GM12878 (cell line): ENCODE results near the gene COG2. TPM values are rescaled to one million over a fixed set of nuclear protein-coding genes. Genes with fewer than 3 reads are reported as not detected.
A peak's percentile ranks its signal among the peaks of the same experiment; 100 is the strongest.

Experiments
- CEBPB ChIP-seq, 2 experiments: fragments of 150-350 bp in 1 of 2; IDR thresholded peaks; 2 replicates each; pipeline ENCODE4 v1.6.1; 2012 to 2014; ENCODE audit warnings: low read depth in 2 of 2, low read length in 2 of 2, borderline replicate concordance in 1 of 2, inconsistent platforms in 1 of 2
- CHD4 ChIP-seq: fragments of 200-600 bp; sonication (generic); IDR thresholded peaks from 2 replicates; pipeline ENCODE4 v1.6.1; 2016; ENCODE audit warnings: mild to moderate bottlenecking
- CREM ChIP-seq: IDR thresholded peaks from 2 replicates; pipeline ENCODE4 v1.6.1; 2014; ENCODE audit warnings: antibody characterized with exemption, low read depth
- ELK1 ChIP-seq: IDR thresholded peaks from 2 replicates; pipeline ENCODE4 v1.6.1; 2012; ENCODE audit warnings: low read depth, low read length, improper control_type of control experiment
- HDAC6 ChIP-seq: fragments of 200-600 bp; sonication (generic); IDR thresholded peaks from one replicate; pipeline ENCODE4 v1.8.0; 2017; ENCODE audit warnings: antibody characterized with exemption; ENCODE audit not compliant: unreplicated experiment
- KAT2A ChIP-seq: conservative IDR thresholded peaks from 2 replicates; pipeline ENCODE4 v1.6.1; 2011; ENCODE audit warnings: low read depth, low read length; ENCODE audit not compliant: control insufficient read depth
- LARP7 ChIP-seq: fragments of 450-650 bp; IDR thresholded peaks from 2 replicates; pipeline ENCODE4 v1.6.1; 2017; ENCODE audit warnings: mild to moderate bottlenecking
- MTA3 ChIP-seq: IDR thresholded peaks from 2 replicates; pipeline ENCODE4 v1.6.1; 2012; ENCODE audit warnings: low read length, inconsistent platforms, borderline replicate concordance
- NFYB ChIP-seq: IDR thresholded peaks from 2 replicates; pipeline ENCODE4 v1.6.1; 2011; ENCODE audit warnings: low read depth, mild to moderate bottlenecking, low read length, improper control_type of control experiment, moderate library complexity; ENCODE audit not compliant: insufficient read depth
- NKRF ChIP-seq: fragments of 450-650 bp; conservative IDR thresholded peaks from 2 replicates; pipeline ENCODE4 v1.6.1; 2017; ENCODE audit warnings: mild to moderate bottlenecking, moderate library complexity
- PML ChIP-seq: IDR thresholded peaks from 2 replicates; pipeline ENCODE4 v1.6.1; 2012; ENCODE audit warnings: low read length, inconsistent platforms
- POLR2A ChIP-seq: IDR thresholded peaks from 2 replicates; pipeline ENCODE4 v1.6.1; 2011; ENCODE audit warnings: low read depth, mild to moderate bottlenecking, low read length
- RAD21 ChIP-seq: IDR thresholded peaks from 2 replicates; pipeline ENCODE4 v1.6.1; 2011; ENCODE audit warnings: mild to moderate bottlenecking, low read depth, low read length, moderate library complexity; ENCODE audit not compliant: insufficient read depth
- RAD51 ChIP-seq: fragments of 450-650 bp; IDR thresholded peaks from 2 replicates; pipeline ENCODE4 v1.6.1; 2016; ENCODE audit warnings: moderate library complexity, mild to moderate bottlenecking, inconsistent platforms
- SIX5 ChIP-seq: IDR thresholded peaks from 2 replicates; pipeline ENCODE4 v1.6.1; 2011; ENCODE audit warnings: mild to moderate bottlenecking, low read depth, low read length, moderate library complexity; ENCODE audit not compliant: severe bottlenecking
- SMARCA5 ChIP-seq: fragments of 450-650 bp; IDR thresholded peaks from 2 replicates; pipeline ENCODE4 v1.6.1; 2017; ENCODE audit warnings: mild to moderate bottlenecking
- SPI1 ChIP-seq: IDR thresholded peaks from 2 replicates; pipeline ENCODE4 v1.6.1; 2011; ENCODE audit warnings: low read depth, mild to moderate bottlenecking, low read length, moderate library complexity, borderline replicate concordance; ENCODE audit not compliant: insufficient read depth
- SREBF1 ChIP-seq: IDR thresholded peaks from 2 replicates; pipeline ENCODE4 v1.6.1; 2012; ENCODE audit warnings: mild to moderate bottlenecking, low read length
- STAT1 ChIP-seq: fragments of 450-650 bp; conservative IDR thresholded peaks from 2 replicates; pipeline ENCODE4 v1.6.1; 2014; ENCODE audit warnings: antibody characterized with exemption, mild to moderate bottlenecking
- STAT3 ChIP-seq: IDR thresholded peaks from 2 replicates; pipeline ENCODE4 v1.6.1; 2011; ENCODE audit warnings: low read depth, low read length, improper control_type of control experiment
- TCF12 ChIP-seq: IDR thresholded peaks from 2 replicates; pipeline ENCODE4 v1.6.1; 2011; ENCODE audit warnings: low read depth, mild to moderate bottlenecking, low read length
- YY1 ChIP-seq: IDR thresholded peaks from 2 replicates; pipeline ENCODE4 v1.6.1; 2011; ENCODE audit warnings: low read depth, mild to moderate bottlenecking, low read length
- polyA plus RNA-seq, 11 experiments: library from polyadenylated mRNA; depleted of rRNA in 4 of 11; unstranded in 6 of 11; stranded (reverse) in 5 of 11; fragments of >200 nt; fragmentation: Nextera tagmentation in 4 of 11; fragmentation: Illumina TruSeq in 1 of 11; extraction: Ambion mirVana in 4 of 11; extraction: Trizol in 1 of 11; gene quantifications; 1 replicate in 1 of 11; 2 replicates in 10 of 11; pipeline versions ENCODE4 v1.2.1 to v1.2.3, GENCODE V29; 2011 to 2016; ENCODE audit warnings: inconsistent platforms in 2 of 11, missing spikeins in 2 of 11, low read depth in 1 of 11
- total RNA-seq, 4 experiments: library from RNA; depleted of rRNA in 3 of 4; stranded (reverse); fragments of >200 nt in 3 of 4; fragmentation: Illumina TruSeq in 1 of 4; extraction: Trizol in 1 of 4; gene quantifications; 2 replicates each; pipeline versions ENCODE4 v1.2.1 to v1.2.3, GENCODE V29; 2013 to 2021
- TF ChIP-seq, protein P1 (sequence below): fragments of 450-650 bp; IDR thresholded peaks from 2 replicates; pipeline ENCODE4 v1.6.1; 2017; ENCODE audit warnings: mild to moderate bottlenecking
- TF ChIP-seq, protein P2 (sequence below): fragments of 150-350 bp; IDR thresholded peaks from 2 replicates; pipeline ENCODE4 v1.6.1; 2016; ENCODE audit warnings: low read depth, low read length

Gene COG2
- total and polyA plus RNA-seq, 10 of the 15 experiments (the other 5 are each of a cell fraction or from before 2014, with no cell fraction given): 15.0 to 31.5 (median 28.3) TPM

DNA sequence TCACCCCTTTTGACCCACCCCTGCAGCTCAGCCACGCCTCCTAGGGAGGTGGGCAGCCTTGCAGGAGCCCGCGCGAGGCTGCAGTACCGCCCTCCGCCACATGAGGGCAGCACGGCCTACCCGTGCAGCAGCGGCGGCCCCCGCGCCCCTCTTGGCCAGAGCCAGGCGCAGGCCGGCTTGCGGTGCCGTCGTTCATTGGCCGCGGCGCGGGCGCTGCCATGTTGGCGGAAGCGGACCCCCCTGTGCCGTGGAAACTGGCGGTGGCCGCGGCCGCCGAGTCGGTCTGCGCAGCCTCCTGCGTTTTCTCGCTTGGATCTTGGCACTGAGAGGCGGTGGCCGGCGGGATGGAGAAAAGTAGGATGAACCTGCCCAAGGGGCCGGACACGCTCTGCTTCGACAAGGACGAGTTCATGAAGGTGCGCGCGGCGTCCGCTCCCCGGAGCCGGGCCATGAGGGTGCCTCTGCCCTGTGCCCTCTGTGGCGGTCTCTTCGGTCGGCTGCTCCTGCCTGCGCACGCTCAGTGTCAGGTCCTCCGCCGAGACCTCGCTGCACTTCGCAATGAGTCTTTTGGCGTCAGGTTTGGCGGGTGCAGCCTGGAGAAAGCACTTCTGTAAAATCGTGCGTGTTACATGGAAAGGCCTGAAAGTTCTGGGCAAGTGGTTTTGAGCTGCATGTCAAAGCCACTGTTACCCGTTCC is at the start of gene COG2 (continued):
- TF ChIP-seq, protein P1, sequence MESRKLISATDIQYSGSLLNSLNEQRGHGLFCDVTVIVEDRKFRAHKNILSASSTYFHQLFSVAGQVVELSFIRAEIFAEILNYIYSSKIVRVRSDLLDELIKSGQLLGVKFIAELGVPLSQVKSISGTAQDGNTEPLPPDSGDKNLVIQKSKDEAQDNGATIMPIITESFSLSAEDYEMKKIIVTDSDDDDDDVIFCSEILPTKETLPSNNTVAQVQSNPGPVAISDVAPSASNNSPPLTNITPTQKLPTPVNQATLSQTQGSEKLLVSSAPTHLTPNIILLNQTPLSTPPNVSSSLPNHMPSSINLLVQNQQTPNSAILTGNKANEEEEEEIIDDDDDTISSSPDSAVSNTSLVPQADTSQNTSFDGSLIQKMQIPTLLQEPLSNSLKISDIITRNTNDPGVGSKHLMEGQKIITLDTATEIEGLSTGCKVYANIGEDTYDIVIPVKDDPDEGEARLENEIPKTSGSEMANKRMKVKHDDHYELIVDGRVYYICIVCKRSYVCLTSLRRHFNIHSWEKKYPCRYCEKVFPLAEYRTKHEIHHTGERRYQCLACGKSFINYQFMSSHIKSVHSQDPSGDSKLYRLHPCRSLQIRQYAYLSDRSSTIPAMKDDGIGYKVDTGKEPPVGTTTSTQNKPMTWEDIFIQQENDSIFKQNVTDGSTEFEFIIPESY: no peak
- TF ChIP-seq YY1 (peak; percentile 97), CEBPB (IDR thresholded peaks at IDR 0.05; ENCODE audit: borderline replicate concordance in 1 of 2, low read depth in 2 of 2, low read length in 2 of 2) (no peak), KAT2A (no peak), CREM (no peak), RAD51 (no peak), PML (no peak), STAT3 (no peak), NFYB (peak; percentile 72; the same call in 1 of the 2 replicates), NKRF (peak; percentile 74), RAD21 (peak; percentile 42), ELK1 (peak; percentile 29; the same call in 1 of the 2 replicates), POLR2A (peak; percentile 97), SREBF1 (no peak), SIX5 (peak; percentile 55), SMARCA5 (peak; percentile 76; the same call in 1 of the 2 replicates), CHD4 (no peak), HDAC6 (no peak), SPI1 (no peak), LARP7 (peak; percentile 71), TCF12 (peak; percentile 25; the same call in 1 of the 2 replicates), STAT1 (peak; percentile 95; the same call in 1 of the 2 replicates), MTA3 (no peak)
- TF ChIP-seq, protein P2, sequence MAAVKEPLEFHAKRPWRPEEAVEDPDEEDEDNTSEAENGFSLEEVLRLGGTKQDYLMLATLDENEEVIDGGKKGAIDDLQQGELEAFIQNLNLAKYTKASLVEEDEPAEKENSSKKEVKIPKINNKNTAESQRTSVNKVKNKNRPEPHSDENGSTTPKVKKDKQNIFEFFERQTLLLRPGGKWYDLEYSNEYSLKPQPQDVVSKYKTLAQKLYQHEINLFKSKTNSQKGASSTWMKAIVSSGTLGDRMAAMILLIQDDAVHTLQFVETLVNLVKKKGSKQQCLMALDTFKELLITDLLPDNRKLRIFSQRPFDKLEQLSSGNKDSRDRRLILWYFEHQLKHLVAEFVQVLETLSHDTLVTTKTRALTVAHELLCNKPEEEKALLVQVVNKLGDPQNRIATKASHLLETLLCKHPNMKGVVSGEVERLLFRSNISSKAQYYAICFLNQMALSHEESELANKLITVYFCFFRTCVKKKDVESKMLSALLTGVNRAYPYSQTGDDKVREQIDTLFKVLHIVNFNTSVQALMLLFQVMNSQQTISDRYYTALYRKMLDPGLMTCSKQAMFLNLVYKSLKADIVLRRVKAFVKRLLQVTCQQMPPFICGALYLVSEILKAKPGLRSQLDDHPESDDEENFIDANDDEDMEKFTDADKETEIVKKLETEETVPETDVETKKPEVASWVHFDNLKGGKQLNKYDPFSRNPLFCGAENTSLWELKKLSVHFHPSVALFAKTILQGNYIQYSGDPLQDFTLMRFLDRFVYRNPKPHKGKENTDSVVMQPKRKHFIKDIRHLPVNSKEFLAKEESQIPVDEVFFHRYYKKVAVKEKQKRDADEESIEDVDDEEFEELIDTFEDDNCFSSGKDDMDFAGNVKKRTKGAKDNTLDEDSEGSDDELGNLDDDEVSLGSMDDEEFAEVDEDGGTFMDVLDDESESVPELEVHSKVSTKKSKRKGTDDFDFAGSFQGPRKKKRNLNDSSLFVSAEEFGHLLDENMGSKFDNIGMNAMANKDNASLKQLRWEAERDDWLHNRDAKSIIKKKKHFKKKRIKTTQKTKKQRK: no peak
